ENCODE results near the gene CHSY1.

- no peak for TF ChIP-seq CTCF (IDR thresholded peaks at IDR 0.05)
- no peak for TF ChIP-seq ZNF121 (CRISPR knock-in tag; IDR thresholded peaks at IDR 0.05)
- TF ChIP-seq USF1 (CRISPR knock-in tag; IDR thresholded peaks at IDR 0.05): no peak
- no peak for TF ChIP-seq AFF4 (CRISPR knock-in tag; IDR thresholded peaks at IDR 0.05; ENCODE audit: borderline replicate concordance)
- TF ChIP-seq MAX (CRISPR knock-in tag; IDR thresholded peaks at IDR 0.05): no peak
- TF ChIP-seq ZNF317 (CRISPR knock-in tag; IDR thresholded peaks at IDR 0.05; ENCODE audit: borderline replicate concordance, low read depth): no peak
- TF ChIP-seq HMGXB4 (CRISPR knock-in tag; IDR thresholded peaks at IDR 0.05): no peak
These were observed 102.8 kb downstream of the CHSY1 start for GRCh38 chr15:101148881-101149664.

All from WTC11 (cell line).